Measurements from ENCODE around the gene TBC1D5. TPM values are rescaled to one million over a fixed set of nuclear protein-coding genes. Genes with fewer than 3 reads are reported as not detected.

Gene TBC1D5
- total RNA-seq, 1 experiment from 2014 or later, result 43.3 TPM

GRCh38 chr3:17182166-17182565 lies 560.3 kb downstream of the TBC1D5 start:
- POLR2A ChIA-PET, result interaction anchor here (0.6 kb wide), 1 partner anchor 19 kb away, joined by 3 read pairs; no protein-coding TSS in a partner anchor
- Mint-ChIP-seq H3K9me3 (ENCODE audit: unreplicated experiment) (no peaks in the 10 kb centered on the region), H3K4me3 (ENCODE audit: unreplicated experiment) (no peak overlapping the region), H3K27me3 (ENCODE audit: insufficient read depth, unreplicated experiment) (no peaks in the 10 kb centered on the region), H3K27ac (ENCODE audit: low read depth, unreplicated experiment) (no peak overlapping the region), H3K4me1 (ENCODE audit: insufficient read depth, unreplicated experiment) (peaks cover 5% of the 10 kb centered on the region), H3K36me3 (ENCODE audit: insufficient read depth, unreplicated experiment) (peaks cover 21% of the 10 kb centered on the region)
- intact Hi-C loops (cut with micrococcal nuclease), result no loop called here
- CTCF ChIA-PET, result interaction anchor here (0.6 kb wide), 2 partner anchors 1153 to 1540 kb away, joined by 4 read pairs; no protein-coding TSS in a partner anchor
- DNase-seq (ENCODE audit: unreplicated experiment), result no peak
- no TSS peak for BruUV-seq (replicated peaks)
- no peak for TF ChIP-seq CTCF (IDR thresholded peaks at IDR 0.05; ENCODE audit: unreplicated experiment)

GRCh38 chr3:17181413-17181907 lies 561.0 kb downstream of the TBC1D5 start:
- ChIA-PET POLR2A (no interaction called here), CTCF (no interaction called here)
- no peak for DNase-seq (ENCODE audit: unreplicated experiment)
- TF ChIP-seq CTCF (IDR thresholded peaks at IDR 0.05; ENCODE audit: unreplicated experiment), result no peak
- H3K9me3 Mint-ChIP-seq (ENCODE audit: unreplicated experiment), result no peaks in the 10 kb centered on the region
- H3K27me3 Mint-ChIP-seq (ENCODE audit: insufficient read depth, unreplicated experiment), result no peaks in the 10 kb centered on the region
- no peak overlapping the region for H3K4me3 Mint-ChIP-seq (ENCODE audit: unreplicated experiment)
- H3K4me1 Mint-ChIP-seq (ENCODE audit: insufficient read depth, unreplicated experiment), result peaks cover 5% of the 10 kb centered on the region
- intact Hi-C loops (cut with micrococcal nuclease), result no loop called here
- H3K27ac Mint-ChIP-seq (ENCODE audit: low read depth, unreplicated experiment), result no peak overlapping the region
- H3K36me3 Mint-ChIP-seq (ENCODE audit: insufficient read depth, unreplicated experiment), result peaks cover 21% of the 10 kb centered on the region
- no TSS peak for BruUV-seq (replicated peaks)

GRCh38 chr3:17179381-17180205 lies 562.8 kb downstream of the TBC1D5 start:
- no peak for TF ChIP-seq CTCF (IDR thresholded peaks at IDR 0.05; ENCODE audit: unreplicated experiment)
- Mint-ChIP-seq H3K36me3 (ENCODE audit: insufficient read depth, unreplicated experiment) (peaks cover 17% of the 10 kb centered on the region), H3K4me3 (ENCODE audit: unreplicated experiment) (no peak overlapping the region), H3K9me3 (ENCODE audit: unreplicated experiment) (no peaks in the 10 kb centered on the region), H3K27ac (ENCODE audit: low read depth, unreplicated experiment) (no peak overlapping the region), H3K27me3 (ENCODE audit: insufficient read depth, unreplicated experiment) (no peaks in the 10 kb centered on the region), H3K4me1 (ENCODE audit: insufficient read depth, unreplicated experiment) (peaks cover 19% of the 10 kb centered on the region)
- intact Hi-C loops (cut with micrococcal nuclease), result no loop called here
- BruUV-seq (replicated peaks), result no TSS peak
- ChIA-PET POLR2A (no interaction called here), CTCF (interaction anchor here (0.9 to 1.4 kb wide), 2 partner anchors 32 to 52 kb away, joined by 3 to 4 read pairs; no protein-coding TSS in a partner anchor)
- no peak for DNase-seq (ENCODE audit: unreplicated experiment)

- ChIA-PET POLR2A (no interaction called here), CTCF (interaction anchor here (0.6 kb wide), 2 partner anchors 8 to 14 kb away, joined by 3 to 4 read pairs; no protein-coding TSS in a partner anchor)
- no peak for DNase-seq (ENCODE audit: unreplicated experiment)
- peaks cover 13% of the 10 kb centered on the region for H3K4me1 Mint-ChIP-seq (ENCODE audit: insufficient read depth, unreplicated experiment)
- BruUV-seq (replicated peaks), result no TSS peak
- no peaks in the 10 kb centered on the region for H3K9me3 Mint-ChIP-seq (ENCODE audit: unreplicated experiment)
- H3K27ac Mint-ChIP-seq (ENCODE audit: low read depth, unreplicated experiment), result no peak overlapping the region
- H3K27me3 Mint-ChIP-seq (ENCODE audit: insufficient read depth, unreplicated experiment), result no peaks in the 10 kb centered on the region
- no peak overlapping the region for H3K4me3 Mint-ChIP-seq (ENCODE audit: unreplicated experiment)
- H3K36me3 Mint-ChIP-seq (ENCODE audit: insufficient read depth, unreplicated experiment), result peaks cover 12% of the 10 kb centered on the region
- intact Hi-C loops (cut with micrococcal nuclease), result no loop called here
- TF ChIP-seq CTCF (IDR thresholded peaks at IDR 0.05; ENCODE audit: unreplicated experiment), result no peak
These were observed 565.7 kb downstream of the TBC1D5 start for GRCh38 chr3:17176757-17177156.
